HG03457 (cell line): ENCODE measurements around the gene SYT9.

Experiments used
- ATAC-seq: cut with Tn5 transposase; IDR thresholded peaks from one replicate; pipeline ENCODE4 v1.9.1; 2021; ENCODE audit warnings: moderate number of reproducible peaks; ENCODE audit not compliant: unreplicated experiment

The SYT9 gene

DNA sequence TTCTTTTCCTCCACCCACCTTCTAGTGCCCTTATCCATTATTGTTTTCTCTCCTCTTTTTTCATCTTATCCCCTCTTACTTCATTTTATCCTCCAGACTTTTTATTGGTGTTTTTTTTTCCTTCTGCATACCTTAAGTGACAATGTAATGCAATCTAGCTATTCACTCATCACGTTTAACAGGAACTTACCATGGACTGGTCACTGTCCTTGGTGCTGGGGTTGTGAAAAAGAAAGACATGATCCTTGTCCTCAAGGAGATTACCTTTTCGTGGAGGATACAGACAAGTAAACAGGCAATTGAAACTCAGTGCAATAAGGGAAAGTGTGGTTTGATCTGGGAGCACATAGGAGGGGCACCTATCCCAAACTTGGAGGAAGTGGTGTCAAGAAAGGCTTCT lies 20.7 kb downstream of the SYT9 start:
- no peak for ATAC-seq

DNA sequence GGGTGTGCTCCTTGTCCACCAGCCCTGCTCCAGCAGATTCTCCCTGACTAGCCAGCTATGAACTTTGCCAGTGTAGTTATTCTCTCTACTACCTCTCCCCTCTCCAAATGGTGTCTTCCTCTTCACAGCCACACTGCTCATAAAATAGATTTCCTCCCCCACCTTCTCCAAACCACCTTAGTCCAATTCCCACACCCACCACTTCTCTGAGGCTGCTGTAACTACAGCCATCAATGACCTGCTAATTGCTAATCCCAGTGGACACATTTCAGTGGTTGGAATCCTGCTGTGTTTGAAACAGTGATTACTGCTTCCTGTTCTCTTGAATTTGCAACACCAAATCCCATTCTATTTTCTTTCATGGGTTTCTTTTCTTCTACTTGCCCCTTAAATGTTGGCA lies 23.4 kb downstream of the SYT9 start:
- ATAC-seq = no peak

DNA sequence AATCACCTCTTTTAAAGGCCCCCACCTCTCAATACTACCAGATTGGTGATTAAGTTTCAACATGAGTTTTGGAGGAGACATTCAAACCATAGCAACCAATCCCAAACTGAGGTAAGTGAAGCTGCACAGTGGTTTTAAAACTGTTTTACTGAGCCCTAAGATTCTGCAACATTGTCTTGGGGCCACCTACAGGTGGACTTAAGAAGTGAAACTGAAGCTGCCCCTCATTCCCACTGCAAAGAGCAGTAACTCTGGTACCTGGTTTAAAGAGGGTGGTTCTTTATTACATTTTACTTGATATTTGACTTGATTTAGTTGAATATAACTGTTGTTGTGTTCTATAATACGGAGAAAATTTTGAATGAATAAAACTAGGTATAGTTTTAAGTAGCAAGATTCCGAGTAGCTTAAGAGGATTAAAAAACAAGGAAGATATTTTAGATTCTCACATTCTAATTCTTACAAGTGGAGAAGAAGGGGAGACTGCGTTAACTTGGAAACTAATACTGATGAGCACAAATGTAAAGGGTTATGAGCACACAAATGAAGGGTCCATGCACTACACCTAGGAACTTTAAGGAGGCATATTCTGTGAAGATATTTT lies 26.7 kb downstream of the SYT9 start:
- no peak for ATAC-seq

DNA sequence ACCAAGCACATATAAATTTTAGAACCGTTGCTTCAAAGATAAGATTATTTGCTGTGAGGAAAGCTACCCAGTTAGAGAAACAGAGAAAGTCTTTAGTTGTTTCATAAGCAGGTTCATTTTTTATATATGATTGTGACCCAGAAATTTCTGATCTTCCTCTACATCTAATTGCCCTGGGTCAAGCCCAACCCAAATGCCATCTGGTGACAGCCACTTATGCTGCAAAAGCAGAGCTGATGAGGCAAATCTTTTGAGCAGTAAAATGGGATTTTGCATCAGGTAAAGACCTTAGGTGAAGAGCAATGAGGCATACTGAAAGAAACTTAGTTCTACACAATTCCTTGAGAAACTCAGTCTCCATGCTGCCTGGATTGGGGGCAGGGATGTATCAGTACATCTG lies 28.0 kb downstream of the SYT9 start:
- ATAC-seq = no peak

DNA sequence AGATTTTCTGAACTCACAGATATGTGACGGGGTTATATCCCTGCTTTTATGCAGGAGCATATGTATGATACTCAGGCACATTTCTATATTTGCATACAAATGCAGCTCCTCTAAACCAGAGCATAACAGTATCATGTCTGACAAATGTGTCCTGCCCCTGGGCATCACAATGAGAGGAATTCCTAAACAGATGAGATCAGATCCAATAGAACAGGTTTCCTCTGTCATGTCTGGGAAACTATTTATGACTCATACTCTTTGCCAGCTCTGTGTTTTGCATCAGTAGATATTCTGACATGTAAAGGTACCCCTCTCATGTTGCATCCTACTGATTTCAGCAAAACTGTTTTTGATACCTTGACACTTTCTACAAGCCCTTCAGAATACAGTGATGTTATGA lies 29.4 kb downstream of the SYT9 start:
- ATAC-seq = no peak

DNA sequence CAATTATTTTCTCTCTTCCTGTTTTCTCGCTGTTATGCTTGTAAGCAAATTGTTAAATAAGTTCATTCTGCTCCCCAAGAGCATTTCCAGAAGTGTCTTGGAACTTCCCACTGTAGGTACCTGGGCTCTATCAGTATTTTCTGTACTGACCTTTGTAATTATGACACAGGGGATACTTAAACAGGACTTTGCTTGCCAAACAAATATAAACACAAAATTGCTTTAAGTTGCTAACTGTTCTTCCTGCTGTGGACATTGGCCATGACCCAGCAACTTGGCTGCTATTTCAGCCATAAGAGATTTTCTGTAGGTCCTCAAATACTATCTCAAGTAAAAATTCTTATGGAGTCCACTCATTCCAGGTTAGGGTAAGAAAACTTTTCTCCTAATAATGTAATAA lies 30.1 kb downstream of the SYT9 start:
- no peak for ATAC-seq

DNA sequence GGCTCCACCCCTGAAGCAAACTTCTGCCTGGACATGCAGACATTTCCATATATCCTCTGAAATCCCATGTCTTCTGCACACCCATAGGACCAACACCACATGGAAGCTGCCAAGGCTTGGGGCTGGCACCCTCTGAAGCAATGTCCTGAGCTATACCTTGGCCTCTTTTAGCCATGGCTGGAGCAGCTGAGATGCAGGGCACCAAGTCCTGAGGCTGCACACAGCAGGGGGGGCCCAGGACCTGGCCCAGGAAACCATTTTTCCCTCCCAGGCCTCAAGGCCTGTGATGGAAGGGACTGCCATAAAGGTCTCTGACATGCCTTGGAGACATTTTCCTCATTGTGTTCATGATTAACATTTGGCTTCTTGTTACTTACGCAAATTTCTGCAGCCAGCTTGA lies 34.5 kb downstream of the SYT9 start:
- ATAC-seq = no peak

DNA sequence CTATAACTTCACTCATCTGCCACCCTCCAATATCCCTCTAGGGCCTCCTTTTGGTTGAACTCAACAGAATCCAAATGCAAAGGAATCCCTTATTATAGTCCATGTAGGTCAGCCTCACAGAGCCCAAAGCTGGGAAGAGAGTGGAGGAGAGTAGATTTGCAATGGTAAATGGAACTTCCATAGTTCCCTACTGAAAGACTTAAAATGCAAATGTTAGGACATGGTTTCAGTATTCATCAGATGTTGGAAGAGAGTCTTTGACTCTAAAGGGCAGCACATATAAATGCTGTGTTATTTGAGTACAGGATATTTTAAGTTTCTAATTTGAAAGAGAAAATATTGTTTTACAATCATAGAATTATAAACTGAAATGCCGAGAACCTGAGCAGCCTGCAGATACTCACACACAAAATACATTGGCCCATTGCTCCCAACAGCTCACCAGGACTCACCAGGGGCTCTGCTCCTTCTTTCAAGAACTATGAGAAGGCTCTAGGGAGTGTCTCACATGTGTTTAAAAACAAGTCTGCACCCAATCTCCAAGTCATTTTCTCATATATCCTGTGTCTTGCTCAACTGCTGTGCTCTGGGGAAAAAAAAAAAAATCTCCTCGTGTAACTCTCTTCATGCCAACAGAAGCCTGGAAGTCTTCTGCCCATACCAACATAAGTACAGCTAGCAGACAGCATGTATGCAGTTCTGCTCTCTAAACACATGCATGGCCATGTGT lies 39.6 kb downstream of the SYT9 start:
- no peak for ATAC-seq

DNA sequence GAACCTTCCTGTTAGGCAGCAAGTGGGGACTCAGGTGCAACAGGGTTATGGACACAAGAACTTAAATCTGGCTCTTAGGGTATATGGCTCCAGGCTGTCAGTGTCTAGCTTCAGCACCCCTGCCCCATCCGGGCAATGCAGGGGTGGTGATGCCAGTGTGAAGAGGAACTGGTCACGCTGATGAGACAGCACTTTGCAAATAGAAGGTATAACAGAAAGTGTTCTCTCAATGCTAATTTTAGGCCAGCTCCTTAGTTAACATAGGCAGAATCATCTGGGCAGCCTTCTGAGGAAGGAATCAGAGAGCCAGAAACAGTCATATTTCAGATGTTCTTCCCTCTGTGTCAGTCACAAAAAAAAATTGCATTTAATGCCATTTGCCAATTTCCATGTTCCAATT lies 41.2 kb downstream of the SYT9 start:
- no peak for ATAC-seq

DNA sequence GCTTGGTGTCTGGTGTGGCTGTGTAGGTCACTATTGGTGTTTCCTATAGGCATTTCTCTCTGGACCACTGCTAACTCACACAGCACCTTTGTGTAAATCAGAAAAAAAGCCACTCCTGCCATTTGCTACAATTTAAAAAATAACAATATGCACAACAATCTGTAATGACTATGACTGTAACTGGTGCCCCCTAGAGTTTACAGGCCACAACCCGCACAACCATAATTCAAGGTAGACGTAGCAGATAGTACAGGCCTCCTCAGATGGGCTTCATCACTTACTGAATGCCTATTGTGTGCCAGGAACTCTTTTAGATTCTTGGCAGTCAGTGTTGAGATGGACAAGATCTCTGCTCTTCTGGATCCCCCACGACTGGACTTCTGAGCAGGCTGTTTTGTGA lies 47.7 kb downstream of the SYT9 start:
- ATAC-seq = no peak

DNA sequence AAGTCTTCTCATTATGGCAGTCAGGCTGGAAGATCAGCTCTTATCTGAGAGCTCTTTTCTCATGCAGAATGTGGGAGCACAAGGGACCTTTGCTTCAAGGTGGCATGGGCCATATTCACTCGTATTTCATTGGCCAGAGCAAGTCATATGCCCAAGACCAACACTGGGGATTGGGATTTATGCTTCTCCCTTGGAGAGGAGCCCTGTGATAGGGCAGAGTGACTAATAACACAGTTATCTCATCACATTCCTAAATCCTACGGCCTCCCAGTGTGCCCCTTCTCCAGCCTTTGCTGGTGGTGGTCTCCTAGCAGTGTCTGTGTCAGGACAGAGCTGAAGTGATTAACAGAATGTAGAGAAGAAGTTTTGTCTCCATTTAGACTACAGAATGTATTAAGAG lies 48.6 kb downstream of the SYT9 start:
- ATAC-seq = no peak

DNA sequence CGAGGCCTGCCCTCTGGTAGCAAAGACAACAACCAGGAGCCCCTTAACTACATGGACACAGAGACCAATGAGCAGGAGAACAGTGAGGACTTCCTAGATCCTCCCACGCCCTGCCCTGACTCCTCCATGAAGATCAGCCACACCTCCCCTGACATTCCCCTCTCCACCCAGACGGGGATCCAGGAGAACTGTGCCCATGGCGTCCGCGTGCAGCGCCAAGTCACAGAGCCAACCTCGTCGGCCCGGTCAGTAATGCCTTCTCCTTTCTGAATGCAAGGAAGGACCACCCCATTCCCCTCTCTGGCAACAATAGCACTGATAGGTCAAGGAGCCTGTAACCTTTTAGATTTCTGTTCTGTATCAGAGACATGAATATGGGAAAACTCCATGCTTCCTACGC lies 51.4 kb downstream of the SYT9 start:
- ATAC-seq = no peak

DNA sequence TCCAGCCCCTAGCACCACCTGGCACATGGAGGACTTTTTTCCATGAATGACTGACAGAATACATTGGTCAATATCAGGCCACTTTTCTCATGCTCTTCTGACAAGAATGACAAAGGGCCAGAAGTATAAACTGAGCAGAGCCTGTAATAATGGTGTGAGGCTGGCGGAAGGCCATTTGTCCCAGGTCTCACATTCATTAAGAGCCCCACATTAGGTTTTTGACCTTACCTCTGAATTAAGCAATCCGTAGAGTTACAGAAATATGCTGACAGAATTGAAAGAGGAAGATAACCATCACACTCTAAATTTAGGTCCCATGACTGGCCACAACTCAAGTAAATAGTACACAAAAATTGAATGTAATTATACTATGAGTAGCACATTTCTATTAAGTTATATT lies 55.2 kb downstream of the SYT9 start:
- ATAC-seq = no peak

DNA sequence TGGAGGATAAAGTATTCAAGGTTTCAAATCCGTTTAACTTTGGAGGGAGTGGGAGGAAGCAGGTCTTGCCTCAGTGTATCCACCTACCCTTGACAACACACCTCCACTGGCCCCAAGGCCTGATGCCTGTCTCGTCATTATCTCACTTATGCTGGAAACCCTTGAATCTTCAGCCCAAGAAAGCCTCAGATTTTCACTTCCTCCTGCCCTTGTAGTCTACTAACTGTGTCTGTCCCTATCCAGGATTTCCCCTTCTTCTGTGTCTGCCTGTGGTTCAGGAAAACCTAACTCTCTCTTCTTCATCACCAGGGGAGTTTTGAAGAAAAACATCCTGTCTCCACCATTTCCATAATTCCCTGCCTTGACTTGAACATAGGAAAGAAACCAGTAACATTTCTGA lies 56.1 kb downstream of the SYT9 start:
- ATAC-seq = no peak

DNA sequence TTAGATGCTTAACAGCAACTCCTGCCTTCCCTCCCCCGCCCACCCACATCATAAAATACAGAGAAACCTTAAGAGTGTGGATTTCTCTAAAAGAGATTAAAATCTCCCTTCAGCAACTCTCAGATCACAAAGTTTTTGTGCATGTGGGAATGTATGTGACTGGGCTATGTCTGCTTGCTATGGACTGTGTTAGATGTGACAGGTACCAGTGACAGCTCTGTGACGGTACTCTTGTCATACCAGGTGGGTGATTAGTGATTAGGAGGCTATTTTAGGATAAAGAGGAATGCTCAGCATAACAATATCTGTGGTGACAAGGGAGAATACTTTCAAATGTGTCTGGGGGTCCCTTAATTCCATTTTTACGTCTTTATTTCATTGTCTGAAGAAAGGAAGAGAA lies 60.2 kb downstream of the SYT9 start:
- ATAC-seq = no peak

DNA sequence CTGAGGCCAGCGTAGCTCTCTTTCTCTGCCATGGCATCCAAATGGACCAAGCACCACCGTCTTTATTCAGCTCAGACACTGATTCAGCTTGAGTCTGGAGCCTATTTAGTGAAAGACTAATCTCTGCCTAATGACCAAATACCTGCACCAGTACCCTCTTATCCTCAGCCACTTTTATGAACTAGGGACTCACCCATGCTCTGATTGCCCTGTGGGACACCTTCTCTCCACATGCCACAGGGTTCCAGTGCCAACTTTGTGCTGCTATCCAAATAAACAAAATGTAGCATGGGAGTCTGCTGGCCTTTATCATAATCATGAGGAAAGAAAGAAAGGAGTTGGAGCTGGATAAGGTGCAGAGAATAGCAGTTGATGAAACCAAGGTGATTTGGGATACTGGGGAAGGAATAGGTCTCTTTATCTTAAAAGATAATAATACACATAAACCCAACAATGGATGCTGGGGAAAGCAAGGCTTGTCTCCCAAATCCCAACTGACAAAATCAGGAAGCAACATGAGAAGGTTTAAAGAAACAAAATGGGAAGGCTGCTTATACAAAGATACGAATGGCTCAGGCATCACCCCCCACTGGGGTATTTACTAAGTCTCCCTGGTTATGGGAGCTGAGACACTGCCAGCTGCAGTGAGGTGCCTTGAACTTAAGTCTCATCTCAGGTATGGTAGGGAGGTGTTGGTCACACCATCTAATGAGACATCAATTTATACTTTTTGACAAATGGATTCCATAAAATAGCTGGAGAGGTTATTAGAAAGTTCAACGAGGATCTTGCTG lies 63.3 kb downstream of the SYT9 start:
- ATAC-seq = no peak

DNA sequence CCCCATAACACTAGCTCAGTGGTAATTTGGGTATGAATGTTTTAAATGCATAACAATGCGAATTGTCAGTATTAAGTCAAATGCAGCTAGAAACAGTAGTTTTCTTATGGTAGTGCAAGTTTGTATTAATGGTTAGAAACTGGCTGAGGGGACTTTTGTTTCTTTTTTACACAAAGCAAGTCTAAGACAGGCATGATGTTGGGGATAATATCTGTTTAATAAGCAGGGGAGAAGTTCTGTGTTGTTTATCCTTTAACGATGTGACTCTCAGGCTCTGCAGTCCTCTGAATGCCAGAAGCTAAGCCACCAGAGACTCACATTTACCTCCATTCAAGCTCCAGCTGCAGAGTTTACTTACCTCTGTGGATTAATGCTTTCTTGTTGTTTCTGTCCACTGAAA lies 67.8 kb downstream of the SYT9 start:
- no peak for ATAC-seq

DNA sequence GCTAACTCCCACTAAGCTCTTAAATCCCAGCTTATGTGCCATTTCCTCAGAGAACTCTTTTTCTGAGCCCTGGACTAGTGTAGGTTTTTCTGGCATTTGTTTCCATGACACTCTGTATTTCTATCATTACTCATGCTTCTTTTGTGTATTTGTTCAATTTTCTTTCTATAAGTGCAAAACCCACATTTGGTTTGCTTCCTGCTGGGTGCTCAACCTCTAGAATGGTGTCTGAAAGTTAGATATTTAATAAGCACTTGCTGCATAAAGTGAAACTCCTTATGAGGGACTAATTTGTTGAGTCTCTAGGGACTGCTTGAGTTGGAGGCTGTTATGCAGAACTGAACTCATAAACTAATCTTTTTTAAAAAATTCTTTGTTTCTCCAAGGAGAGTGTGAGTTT lies 68.6 kb downstream of the SYT9 start:
- no peak for ATAC-seq

DNA sequence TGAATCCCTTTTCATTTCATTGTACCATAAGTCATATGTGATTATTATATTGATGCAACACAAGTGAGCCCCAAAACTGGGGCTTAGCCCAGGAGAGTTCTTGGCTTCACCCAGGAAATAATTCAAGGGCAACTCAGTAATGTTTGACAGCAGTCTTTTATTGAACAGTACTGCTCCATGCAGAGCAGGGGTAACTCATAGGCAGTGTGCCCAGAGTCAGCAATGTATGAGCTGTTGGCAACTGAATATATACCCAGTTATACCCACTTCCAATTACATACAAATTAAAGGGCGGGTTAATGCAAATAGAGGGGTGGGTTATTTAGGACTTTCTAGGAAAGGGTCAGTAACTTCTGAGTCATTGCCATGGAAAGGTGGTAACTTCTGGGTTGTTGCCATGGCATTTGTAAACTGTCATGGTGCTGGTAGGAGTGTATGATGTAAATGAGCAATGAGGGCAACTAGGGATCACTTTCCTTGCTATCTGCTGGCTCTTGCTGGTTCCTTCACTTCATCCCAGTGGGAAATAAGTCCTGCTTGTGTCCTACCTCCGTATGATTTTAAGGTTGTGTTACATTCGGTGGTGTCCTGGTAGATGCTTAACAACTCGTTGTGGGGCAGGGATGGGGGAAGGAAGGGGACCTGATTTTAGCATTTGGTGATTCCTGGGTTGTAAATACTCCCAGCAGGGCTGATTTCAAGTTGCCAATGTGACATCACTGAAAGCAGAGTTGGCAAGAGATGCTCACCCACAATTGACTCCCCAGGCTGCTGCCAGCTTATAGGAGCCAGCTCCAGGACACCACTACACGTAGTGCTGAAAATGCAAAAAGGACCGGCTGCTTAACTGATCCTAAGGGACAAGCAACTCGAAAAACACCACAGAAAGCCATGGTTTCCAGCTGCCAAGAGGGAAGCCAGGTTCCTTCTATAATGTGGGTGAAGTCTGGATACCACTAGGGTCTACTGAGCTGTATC lies 70.1 kb downstream of the SYT9 start:
- no peak for ATAC-seq

DNA sequence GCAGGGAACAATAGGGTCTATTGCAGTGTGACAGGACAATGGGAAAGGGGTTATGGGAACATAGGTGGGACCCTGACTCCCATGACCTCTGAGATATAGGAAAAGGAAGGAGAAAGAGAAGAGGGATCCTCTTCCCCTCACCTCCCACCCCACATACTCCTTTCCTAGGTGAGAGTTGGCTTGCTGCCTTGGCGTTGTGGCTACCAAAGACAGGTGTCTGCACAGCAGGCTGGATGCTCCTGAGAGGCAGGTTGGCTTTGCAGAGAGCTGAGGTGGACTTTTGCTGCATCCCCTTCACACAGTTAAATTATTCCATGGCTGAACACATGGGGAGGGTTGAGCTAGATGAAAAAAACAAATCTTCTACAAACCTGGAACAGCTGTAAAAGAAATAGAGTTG lies 80.7 kb downstream of the SYT9 start:
- ATAC-seq = no peak

DNA sequence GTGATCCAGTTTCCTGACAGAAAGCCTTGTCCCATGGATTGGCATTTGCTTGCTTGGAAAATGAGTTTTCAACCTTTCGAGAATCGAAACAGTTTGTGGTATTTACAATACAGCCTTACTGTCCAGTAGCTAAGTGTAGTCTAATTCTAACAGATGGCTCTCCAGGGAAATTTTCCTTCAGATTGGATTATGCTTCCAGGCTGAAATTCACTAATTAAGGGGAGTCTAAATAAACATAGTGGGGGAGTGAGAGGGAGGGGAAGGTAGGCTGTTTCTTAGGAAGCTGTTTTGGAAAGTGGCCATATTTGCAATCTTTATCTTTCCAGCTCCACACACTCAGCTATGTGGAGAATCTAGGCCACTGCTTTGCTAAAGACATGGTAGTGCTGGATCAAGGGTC lies 81.3 kb downstream of the SYT9 start:
- ATAC-seq = no peak
